Measurements from ENCODE around the gene PLXNA4.

Gene PLXNA4

GRCh38 chr7:132246591-132246990 is 329.7 kb downstream of the PLXNA4 start:
- Histone ChIP-seq H3K79me1 (replicated peaks; ENCODE audit: low read length, poor library complexity, severe bottlenecking) (no peaks in the 10 kb centered on the region), H3K9me3 (ENCODE audit: control insufficient read depth, low read length) (no peaks in the 10 kb centered on the region), H3K4me1 (ENCODE audit: control insufficient read depth, insufficient read depth, low read depth, low read length) (no peaks in the 10 kb centered on the region), H3K14ac (ENCODE audit: low read length in 2 of 2) (no peak overlapping the region), H2AFZ (ENCODE audit: low read depth, low read length) (no peak overlapping the region), H2BK120ac (ENCODE audit: low read depth, low read length) (no peak overlapping the region), H2AK5ac (ENCODE audit: low read length, severe bottlenecking) (no peak overlapping the region), H4K8ac (ENCODE audit: low read length) (no peak overlapping the region), H3K4ac (ENCODE audit: low read depth in 1 of 2, low read length in 2 of 2) (no peak overlapping the region), H3K27ac (ENCODE audit: low read length, poor library complexity, severe bottlenecking) (no peak overlapping the region), H3K18ac (ENCODE audit: low read depth in 1 of 2, low read length in 2 of 2) (no peak overlapping the region), H2BK12ac (ENCODE audit: low read length in 2 of 2) (no peak overlapping the region), H3K9ac (ENCODE audit: low read length) (no peak overlapping the region), H3K23ac (ENCODE audit: low read length in 2 of 2) (no peak overlapping the region), H3K4me2 (ENCODE audit: low read length, poor library complexity, severe bottlenecking) (no peak overlapping the region), H3K36me3 (ENCODE audit: control insufficient read depth in 1 of 2, insufficient read depth in 2 of 2, low read depth in 1 of 2, low read length in 2 of 2) (no peaks in the 10 kb centered on the region), H2BK5ac (ENCODE audit: low read depth, low read length, poor library complexity, severe bottlenecking) (no peak overlapping the region), H3K27me3 (ENCODE audit: control insufficient read depth in 1 of 2, insufficient read depth in 1 of 2, low read length in 2 of 2) (no peaks in the 10 kb centered on the region), H2BK15ac (ENCODE audit: low read depth, poor library complexity, severe bottlenecking) (no peak overlapping the region), H3K4me3 (ENCODE audit: insufficient read depth in 1 of 2, low read depth in 1 of 2, low read length in 2 of 2) (no peak overlapping the region), H4K91ac (ENCODE audit: low read length) (no peak overlapping the region)
- DNase-seq: no peak

GRCh38 chr7:132245539-132245938 is 330.7 kb downstream of the PLXNA4 start:
- H3K4me2 ChIP-seq (ENCODE audit: low read length, poor library complexity, severe bottlenecking): no peak overlapping the region
- H3K23ac ChIP-seq (ENCODE audit: low read length in 2 of 2): no peak overlapping the region
- no peak overlapping the region for H3K9ac ChIP-seq (ENCODE audit: low read length)
- H3K27ac ChIP-seq (ENCODE audit: low read length, poor library complexity, severe bottlenecking): no peak overlapping the region
- H2AFZ ChIP-seq (ENCODE audit: low read depth, low read length): no peak overlapping the region
- H3K36me3 ChIP-seq (ENCODE audit: control insufficient read depth in 1 of 2, insufficient read depth in 2 of 2, low read depth in 1 of 2, low read length in 2 of 2): no peaks in the 10 kb centered on the region
- H4K8ac ChIP-seq (ENCODE audit: low read length): no peak overlapping the region
- H2BK15ac ChIP-seq (ENCODE audit: low read depth, poor library complexity, severe bottlenecking): no peak overlapping the region
- WGBS: 76% methylated on average over 3 of the region's 3 CpGs
- H2BK120ac ChIP-seq (ENCODE audit: low read depth, low read length): no peak overlapping the region
- no peak overlapping the region for H3K4me3 ChIP-seq (ENCODE audit: insufficient read depth in 1 of 2, low read depth in 1 of 2, low read length in 2 of 2)
- H3K27me3 ChIP-seq (ENCODE audit: control insufficient read depth in 1 of 2, insufficient read depth in 1 of 2, low read length in 2 of 2): peaks cover 0 to 2% of the 10 kb centered on the region in 2 experiments
- no peak overlapping the region for H4K91ac ChIP-seq (ENCODE audit: low read length)
- H3K79me1 ChIP-seq (replicated peaks; ENCODE audit: low read length, poor library complexity, severe bottlenecking): no peaks in the 10 kb centered on the region
- H3K4me1 ChIP-seq (ENCODE audit: control insufficient read depth, insufficient read depth, low read depth, low read length): no peaks in the 10 kb centered on the region
- no peaks in the 10 kb centered on the region for H3K9me3 ChIP-seq (ENCODE audit: control insufficient read depth, low read length)
- no peak overlapping the region for H3K14ac ChIP-seq (ENCODE audit: low read length in 2 of 2)
- H3K18ac ChIP-seq (ENCODE audit: low read depth in 1 of 2, low read length in 2 of 2): no peak overlapping the region
- no peak overlapping the region for H2AK5ac ChIP-seq (ENCODE audit: low read length, severe bottlenecking)
- H2BK12ac ChIP-seq (ENCODE audit: low read length in 2 of 2): no peak overlapping the region
- H2BK5ac ChIP-seq (ENCODE audit: low read depth, low read length, poor library complexity, severe bottlenecking): no peak overlapping the region
- no peak for DNase-seq
- H3K4ac ChIP-seq (ENCODE audit: low read depth in 1 of 2, low read length in 2 of 2): no peak overlapping the region

- peaks cover 0 to 5% of the 10 kb centered on the region in 2 experiments for H3K27me3 ChIP-seq (ENCODE audit: control insufficient read depth in 1 of 2, insufficient read depth in 1 of 2, low read length in 2 of 2)
- H3K79me1 ChIP-seq (replicated peaks; ENCODE audit: low read length, poor library complexity, severe bottlenecking): no peaks in the 10 kb centered on the region
- H3K9ac ChIP-seq (ENCODE audit: low read length): no peak overlapping the region
- H3K18ac ChIP-seq (ENCODE audit: low read depth in 1 of 2, low read length in 2 of 2): no peak overlapping the region
- no peaks in the 10 kb centered on the region for H3K4me1 ChIP-seq (ENCODE audit: control insufficient read depth, insufficient read depth, low read depth, low read length)
- no peak overlapping the region for H3K4me3 ChIP-seq (ENCODE audit: insufficient read depth in 1 of 2, low read depth in 1 of 2, low read length in 2 of 2)
- H3K14ac ChIP-seq (ENCODE audit: low read length in 2 of 2): no peak overlapping the region
- H4K8ac ChIP-seq (ENCODE audit: low read length): no peak overlapping the region
- no peak overlapping the region for H2BK120ac ChIP-seq (ENCODE audit: low read depth, low read length)
- no peak overlapping the region for H2BK15ac ChIP-seq (ENCODE audit: low read depth, poor library complexity, severe bottlenecking)
- H3K9me3 ChIP-seq (ENCODE audit: control insufficient read depth, low read length): no peaks in the 10 kb centered on the region
- no peak overlapping the region for H4K91ac ChIP-seq (ENCODE audit: low read length)
- H2BK5ac ChIP-seq (ENCODE audit: low read depth, low read length, poor library complexity, severe bottlenecking): no peak overlapping the region
- H3K23ac ChIP-seq (ENCODE audit: low read length in 2 of 2): no peak overlapping the region
- WGBS: 79% methylated on average over 5 of the region's 5 CpGs
- no peak overlapping the region for H3K4me2 ChIP-seq (ENCODE audit: low read length, poor library complexity, severe bottlenecking)
- no peak overlapping the region for H2BK12ac ChIP-seq (ENCODE audit: low read length in 2 of 2)
- H3K4ac ChIP-seq (ENCODE audit: low read depth in 1 of 2, low read length in 2 of 2): no peak overlapping the region
- H3K27ac ChIP-seq (ENCODE audit: low read length, poor library complexity, severe bottlenecking): no peak overlapping the region
- H2AFZ ChIP-seq (ENCODE audit: low read depth, low read length): no peak overlapping the region
- no peak overlapping the region for H2AK5ac ChIP-seq (ENCODE audit: low read length, severe bottlenecking)
- H3K36me3 ChIP-seq (ENCODE audit: control insufficient read depth in 1 of 2, insufficient read depth in 2 of 2, low read depth in 1 of 2, low read length in 2 of 2): peaks cover 0 to 2% of the 10 kb centered on the region in 2 experiments
- no peak for DNase-seq
These were observed 331.3 kb downstream of the PLXNA4 start for GRCh38 chr7:132244903-132245480.

- no peak overlapping the region for H4K8ac ChIP-seq (ENCODE audit: low read length)
- H3K4me1 ChIP-seq (ENCODE audit: control insufficient read depth, insufficient read depth, low read depth, low read length): no peaks in the 10 kb centered on the region
- no peak overlapping the region for H3K4me2 ChIP-seq (ENCODE audit: low read length, poor library complexity, severe bottlenecking)
- no peak overlapping the region for H2AFZ ChIP-seq (ENCODE audit: low read depth, low read length)
- no peak for DNase-seq
- H3K27me3 ChIP-seq (ENCODE audit: control insufficient read depth in 1 of 2, insufficient read depth in 1 of 2, low read length in 2 of 2): peaks cover 0 to 5% of the 10 kb centered on the region in 2 experiments
- no peak overlapping the region for H3K23ac ChIP-seq (ENCODE audit: low read length in 2 of 2)
- no peak overlapping the region for H3K27ac ChIP-seq (ENCODE audit: low read length, poor library complexity, severe bottlenecking)
- H3K9me3 ChIP-seq (ENCODE audit: control insufficient read depth, low read length): no peaks in the 10 kb centered on the region
- H2BK12ac ChIP-seq (ENCODE audit: low read length in 2 of 2): no peak overlapping the region
- H3K9ac ChIP-seq (ENCODE audit: low read length): no peak overlapping the region
- no peak overlapping the region for H2BK120ac ChIP-seq (ENCODE audit: low read depth, low read length)
- no peak overlapping the region for H2BK15ac ChIP-seq (ENCODE audit: low read depth, poor library complexity, severe bottlenecking)
- no peaks in the 10 kb centered on the region for H3K79me1 ChIP-seq (replicated peaks; ENCODE audit: low read length, poor library complexity, severe bottlenecking)
- WGBS: 97% methylated on average over 3 of the region's 3 CpGs
- no peak overlapping the region for H2BK5ac ChIP-seq (ENCODE audit: low read depth, low read length, poor library complexity, severe bottlenecking)
- H3K14ac ChIP-seq (ENCODE audit: low read length in 2 of 2): no peak overlapping the region
- H3K36me3 ChIP-seq (ENCODE audit: control insufficient read depth in 1 of 2, insufficient read depth in 2 of 2, low read depth in 1 of 2, low read length in 2 of 2): peaks cover 0 to 13% of the 10 kb centered on the region in 2 experiments
- H4K91ac ChIP-seq (ENCODE audit: low read length): no peak overlapping the region
- H3K4ac ChIP-seq (ENCODE audit: low read depth in 1 of 2, low read length in 2 of 2): no peak overlapping the region
- H3K18ac ChIP-seq (ENCODE audit: low read depth in 1 of 2, low read length in 2 of 2): no peak overlapping the region
- no peak overlapping the region for H2AK5ac ChIP-seq (ENCODE audit: low read length, severe bottlenecking)
- H3K4me3 ChIP-seq (ENCODE audit: insufficient read depth in 1 of 2, low read depth in 1 of 2, low read length in 2 of 2): no peak overlapping the region
These were observed 332.8 kb downstream of the PLXNA4 start for GRCh38 chr7:132243463-132243862.
